NK-92 (cell line): Measurements from ENCODE around the gene MRPL18.

Experiments
- DNase-seq: peaks from one replicate; lab custom pipeline; 2025; ENCODE audit not compliant: unreplicated experiment; lab: John Stamatoyannopoulos, UW

Gene MRPL18

GRCh38 chr6:159838020-159838744, 47.9 kb downstream of the MRPL18 start:
- DNase-seq = no peak

DNA sequence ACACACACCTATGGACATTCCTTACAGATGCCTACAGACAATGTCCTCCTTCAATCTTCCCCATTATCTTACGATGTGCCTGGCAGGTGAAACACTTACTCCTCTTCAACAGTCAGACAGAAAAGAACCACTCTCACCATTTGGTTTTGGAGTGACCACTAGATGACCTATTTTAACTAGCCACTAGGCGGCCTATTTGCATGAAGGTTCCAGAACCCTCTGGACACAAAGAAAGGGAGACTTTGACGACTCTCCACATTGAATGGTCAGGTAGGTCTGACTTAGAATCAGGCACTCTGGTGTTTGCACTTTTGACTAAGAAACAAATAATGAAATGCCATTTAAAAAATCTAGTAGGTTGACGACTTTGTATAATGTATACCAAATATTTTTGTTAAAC, 51.8 kb downstream of the MRPL18 start:
- no peak for DNase-seq

GRCh38 chr6:159844737-159845645, 54.7 kb downstream of the MRPL18 start:
- no peak for DNase-seq
